ACHN (cell line): Measurements from ENCODE around the gene MAGI2.

Experiments
- DNase-seq: peaks from one replicate; pipeline ENCODE4 v3.0.0-alpha.2; 2015
- in situ Hi-C: cut with HindIII; loops from 2 replicates; pipeline ENCODE4 v1.10.0; 2017; ENCODE audit warnings: low sequenced_read_pairs, low pct_ligation_motif_present, low pct_unique_long_range_greater_than_20kb

Gene MAGI2

GRCh38 chr7:78083476-78084120 lies 1369.9 kb downstream of the MAGI2 start:
- in situ Hi-C loops = no loop called here
- DNase-seq = no peak

GRCh38 chr7:78082556-78082955 lies 1370.9 kb downstream of the MAGI2 start:
- no peak for DNase-seq
- in situ Hi-C loops = no loop called here

GRCh38 chr7:78081888-78082287 lies 1371.6 kb downstream of the MAGI2 start:
- no peak for DNase-seq
- in situ Hi-C loops = no loop called here

- DNase-seq = no peak
- in situ Hi-C loops = no loop called here
Measured at GRCh38 chr7:78081344-78081743, 1372.1 kb downstream of the MAGI2 start.

- in situ Hi-C loops = no loop called here
- no peak for DNase-seq
Measured at GRCh38 chr7:78080811-78081210, 1372.7 kb downstream of the MAGI2 start.

- in situ Hi-C loops = no loop called here
Measured at GRCh38 chr7:78080241-78080640, 1373.2 kb downstream of the MAGI2 start.

GRCh38 chr7:78074713-78075112 lies 1378.8 kb downstream of the MAGI2 start:
- in situ Hi-C loops = no loop called here
- no peak for DNase-seq

More at GRCh38 chr7:78080241-78080640, 1373.2 kb downstream of the MAGI2 start:
- DNase-seq = no peak

GRCh38 chr7:78073609-78074382 lies 1379.7 kb downstream of the MAGI2 start:
- in situ Hi-C loops = no loop called here
- DNase-seq = no peak

GRCh38 chr7:78072201-78072590 lies 1381.3 kb downstream of the MAGI2 start:
- in situ Hi-C loops = no loop called here
- DNase-seq = no peak

GRCh38 chr7:78071491-78072200 lies 1381.8 kb downstream of the MAGI2 start:
- no peak for DNase-seq
- in situ Hi-C loops = no loop called here

- no peak for DNase-seq
- in situ Hi-C loops = no loop called here
Measured at GRCh38 chr7:78066599-78066998, 1386.9 kb downstream of the MAGI2 start.

GRCh38 chr7:78063758-78064157 lies 1389.7 kb downstream of the MAGI2 start:
- DNase-seq = no peak

GRCh38 chr7:78062214-78062613 lies 1391.3 kb downstream of the MAGI2 start:
- DNase-seq = no peak
- in situ Hi-C loops = no loop called here

More at GRCh38 chr7:78063758-78064157, 1389.7 kb downstream of the MAGI2 start:
- in situ Hi-C loops = no loop called here

GRCh38 chr7:78057571-78057970 lies 1395.9 kb downstream of the MAGI2 start:
- in situ Hi-C loops = no loop called here
- no peak for DNase-seq

GRCh38 chr7:78055599-78055998 lies 1397.9 kb downstream of the MAGI2 start:
- no peak for DNase-seq
- in situ Hi-C loops = no loop called here

GRCh38 chr7:78055001-78055573 lies 1398.4 kb downstream of the MAGI2 start:
- no peak for DNase-seq
- in situ Hi-C loops = no loop called here

GRCh38 chr7:78052112-78052511 lies 1401.4 kb downstream of the MAGI2 start:
- in situ Hi-C loops = no loop called here
- DNase-seq = no peak

GRCh38 chr7:78047800-78048199 lies 1405.7 kb downstream of the MAGI2 start:
- DNase-seq = no peak
- in situ Hi-C loops = no loop called here

- in situ Hi-C loops = no loop called here
- DNase-seq = no peak
Measured at GRCh38 chr7:78043159-78043558, 1410.3 kb downstream of the MAGI2 start.
